Loucy (cell line): ENCODE results near the gene DLG2.

ENCODE experiments used
- CTCF ChIP-seq: fragments of 200-600 bp; sonication (generic); conservative IDR thresholded peaks from 2 replicates; pipeline ENCODE4 v1.5.1; 2014; ENCODE audit warnings: mild to moderate bottlenecking, antibody characterized with exemption, low read length
- EZH2phosphoT487 ChIP-seq: fragments of 200-600 bp; IDR thresholded peaks from 2 replicates; pipeline ENCODE4 v1.6.1; 2018; ENCODE audit warnings: antibody characterized with exemption, mild to moderate bottlenecking, moderate library complexity, borderline replicate concordance

GRCh38 chr11:83908298-83908856 lies 1718.8 kb downstream of the DLG2 start:
- no peak for TF ChIP-seq CTCF
- no peak for TF ChIP-seq EZH2phosphoT487
